ENCODE measurements around the gene PERM1. TPM values are rescaled to one million over a fixed set of nuclear protein-coding genes. Genes with fewer than 3 reads are reported as not detected.

PERM1 gene
- total and polyA plus RNA-seq, 4 donors: 0.06 to 0.45 (median 0.15) TPM; not detected in 1

DNA sequence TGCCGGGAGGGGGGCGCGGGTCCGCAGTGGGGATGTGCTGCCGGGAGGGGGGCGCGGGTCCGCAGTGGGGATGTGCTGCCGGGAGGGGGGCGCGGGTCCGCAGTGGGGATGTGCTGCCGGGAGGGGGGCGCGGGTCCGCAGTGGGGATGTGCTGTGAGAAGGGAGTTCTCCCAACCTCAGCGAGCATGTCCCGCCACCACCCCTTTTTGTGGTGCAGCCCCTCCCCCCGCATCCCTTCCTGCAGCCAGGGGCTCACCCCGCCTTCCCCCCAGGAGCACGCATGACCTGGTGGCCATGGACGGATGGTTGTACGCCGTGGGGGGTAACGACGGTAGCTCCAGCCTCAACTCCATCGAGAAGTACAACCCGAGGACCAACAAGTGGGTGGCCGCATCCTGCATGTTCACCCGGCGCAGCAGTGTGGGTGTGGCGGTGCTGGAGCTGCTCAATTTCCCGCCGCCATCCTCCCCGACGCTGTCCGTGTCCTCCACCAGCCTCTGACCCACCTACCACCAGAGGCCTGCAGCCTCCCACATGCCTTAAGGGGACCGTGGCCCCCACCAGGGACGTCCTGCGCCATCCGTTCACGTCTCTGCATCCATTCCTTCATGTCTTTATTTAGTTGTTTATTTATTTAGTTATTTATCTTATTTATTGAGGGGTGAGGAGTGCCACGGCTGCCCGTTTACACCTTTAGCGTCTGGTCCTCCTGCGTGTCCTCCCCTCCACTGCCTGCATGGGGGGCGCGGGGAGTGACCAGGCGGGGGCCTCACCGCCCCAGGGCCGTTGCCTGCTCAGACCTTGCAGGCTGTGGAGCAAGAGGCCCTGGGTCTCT is 17.0 kb downstream of the PERM1 start:
- ATAC-seq (ENCODE audit: insufficient read depth, low FRiP score) (no peak), DNase-seq (no peak)
- Histone ChIP-seq H3K27me3 (ENCODE audit: control insufficient read depth in 3 of 3, insufficient read depth in 3 of 3, low read length in 2 of 3) (peaks cover 0 to 22% (median 11%) of the 10 kb centered on the region in 3 donors), H3K9me3 (ENCODE audit: control insufficient read depth in 4 of 4, insufficient read depth in 3 of 4, low read length in 3 of 4) (no peaks in the 10 kb centered on the region), H3K27ac (ENCODE audit: low read depth in 1 of 2, low read length in 1 of 2) (no peak overlapping the region), H3K4me3 (no peak overlapping the region), H3K36me3 (ENCODE audit: control insufficient read depth in 4 of 4, insufficient read depth in 4 of 4, low read length in 4 of 4) (peaks cover 0 to 9% (median 0%) of the 10 kb centered on the region in 4 donors), H3K4me1 (ENCODE audit: control insufficient read depth in 5 of 5, insufficient read depth in 5 of 5, low read length in 5 of 5) (peaks cover 0 to 18% (median 0%) of the 10 kb centered on the region in 5 donors), H3K9ac (ENCODE audit: insufficient read depth in 1 of 2, low read length in 2 of 2) (no peak overlapping the region)
- 93 to 95% methylated on average over 36 to 41 of the region's 51 CpGs for WGBS, 2 donors
- TF ChIP-seq CTCF (IDR thresholded peaks at IDR 0.05; ENCODE audit: control extremely low read depth, extremely low read depth): no peak

DNA sequence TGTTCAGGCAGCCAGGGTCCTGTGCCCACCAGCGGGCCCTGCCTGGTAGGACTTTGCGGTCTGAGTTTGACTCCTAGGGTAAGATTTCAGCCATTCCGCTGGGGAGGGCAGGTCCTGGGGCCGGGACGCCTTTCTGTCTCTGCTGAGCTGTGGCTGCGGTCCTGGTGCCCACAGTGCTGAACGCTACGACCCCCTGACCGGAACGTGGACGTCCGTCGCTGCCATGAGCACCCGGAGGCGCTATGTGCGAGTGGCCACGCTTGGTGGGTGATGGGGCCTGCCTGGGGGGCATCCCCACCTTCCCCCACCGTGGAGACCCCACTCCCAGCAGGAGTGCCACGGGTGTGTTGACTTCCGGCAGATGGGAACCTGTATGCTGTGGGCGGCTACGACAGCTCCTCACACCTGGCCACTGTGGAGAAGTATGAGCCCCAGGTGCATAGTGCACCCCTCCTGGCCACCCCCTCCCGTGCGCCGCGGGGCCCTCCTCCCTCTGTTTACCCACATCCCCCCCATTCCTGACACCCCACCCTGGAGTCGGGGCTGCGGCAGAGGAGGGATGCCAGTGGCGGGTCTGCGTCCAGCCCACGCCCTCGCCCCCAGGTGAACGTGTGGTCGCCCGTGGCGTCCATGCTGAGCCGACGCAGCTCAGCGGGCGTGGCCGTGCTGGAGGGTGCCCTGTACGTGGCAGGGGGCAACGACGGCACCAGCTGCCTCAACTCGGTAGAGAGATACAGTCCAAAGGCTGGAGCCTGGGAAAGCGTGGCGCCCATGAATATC is 18.0 kb downstream of the PERM1 start:
- Histone ChIP-seq H3K27me3 (ENCODE audit: control insufficient read depth in 3 of 3, insufficient read depth in 3 of 3, low read length in 2 of 3) (peaks cover 0 to 13% (median 2%) of the 10 kb centered on the region in 3 donors), H3K4me1 (ENCODE audit: control insufficient read depth in 5 of 5, insufficient read depth in 5 of 5, low read length in 5 of 5) (peaks cover 0 to 20% (median 0%) of the 10 kb centered on the region in 5 donors), H3K9ac (ENCODE audit: insufficient read depth in 1 of 2, low read length in 2 of 2) (no peak overlapping the region), H3K36me3 (ENCODE audit: control insufficient read depth in 4 of 4, insufficient read depth in 4 of 4, low read length in 4 of 4) (peaks cover 0 to 9% (median 0%) of the 10 kb centered on the region in 4 donors), H3K4me3 (no peak overlapping the region), H3K9me3 (ENCODE audit: control insufficient read depth in 4 of 4, insufficient read depth in 3 of 4, low read length in 3 of 4) (no peaks in the 10 kb centered on the region), H3K27ac (ENCODE audit: low read depth in 1 of 2, low read length in 1 of 2) (no peak overlapping the region)
- DNase-seq (no peak), ATAC-seq (ENCODE audit: insufficient read depth, low FRiP score) (no peak)
- TF ChIP-seq CTCF (IDR thresholded peaks at IDR 0.05; ENCODE audit: control extremely low read depth, extremely low read depth): no peak
- WGBS, 2 donors: 96% methylated on average over 46 to 47 of the region's 47 CpGs

- Histone ChIP-seq H3K27me3 (ENCODE audit: control insufficient read depth in 3 of 3, insufficient read depth in 3 of 3, low read length in 2 of 3) (peaks cover 0 to 8% (median 0%) of the 10 kb centered on the region in 3 donors), H3K4me1 (ENCODE audit: control insufficient read depth in 5 of 5, insufficient read depth in 5 of 5, low read length in 5 of 5) (peaks cover 0 to 20% (median 0%) of the 10 kb centered on the region in 5 donors), H3K4me3 (no peak overlapping the region), H3K36me3 (ENCODE audit: control insufficient read depth in 4 of 4, insufficient read depth in 4 of 4, low read length in 4 of 4) (peaks cover 0 to 9% (median 0%) of the 10 kb centered on the region in 4 donors), H3K9ac (ENCODE audit: insufficient read depth in 1 of 2, low read length in 2 of 2) (no peak overlapping the region), H3K27ac (ENCODE audit: low read depth in 1 of 2, low read length in 1 of 2) (no peak overlapping the region), H3K9me3 (ENCODE audit: control insufficient read depth in 4 of 4, insufficient read depth in 3 of 4, low read length in 3 of 4) (no peaks in the 10 kb centered on the region)
- no peak for TF ChIP-seq CTCF (IDR thresholded peaks at IDR 0.05; ENCODE audit: control extremely low read depth, extremely low read depth)
- ATAC-seq (ENCODE audit: insufficient read depth, low FRiP score): no peak
- DNase-seq: no peak
- WGBS, 2 donors: 89 to 94% methylated on average over 16 of the region's 16 CpGs
Observed at GRCh38 chr1:963301-963651, 18.6 kb downstream of the PERM1 start.
